Pancreas (tissue), 10 donors: Measurements from ENCODE around the gene BUB1. TPM values are rescaled to one million over a fixed set of nuclear protein-coding genes. Genes with fewer than 3 reads are reported as not detected.
"Not testable (repeated sequence)": the region's sequence is repeated elsewhere in the genome, so short reads cannot be mapped to it uniquely, and the experiment has no call there.

ENCODE experiments used
- ATAC-seq, 4 donors: fragments of 200-7000 bp; cut with Tn5 transposase; one replicate each; pipeline versions ENCODE4 v1.8.0 to v1.9.1; 2020; ENCODE audit warnings: mild to moderate bottlenecking in 4 of 4, moderate library complexity in 4 of 4
- DNase-seq, 6 donors: peaks; one replicate each; pipeline ENCODE4 v3.0.0-alpha.2; 2020
- FAIRE-seq: peaks from 2 replicates; lab custom pipeline; 2012; peaks lifted over from hg19 to GRCh38; lab: Jason Lieb, UNC
- H3K27ac ChIP-seq, 4 donors: fragments of 200-600 bp; sonication (generic); 1 replicate in 3 of 4; 2 replicates in 1 of 4; pipeline versions ENCODE4 v1.5.0 to v1.8.0; 2020
- H3K27me3 ChIP-seq, 4 donors: fragments of 200-600 bp; one replicate each; pipeline ENCODE4 v1.8.0; 2021
- H3K36me3 ChIP-seq, 3 donors: fragments of 200-600 bp; sonication (generic) in 1 of 3; one replicate each; pipeline versions ENCODE4 v1.5.0 to v1.8.0; 2020 to 2021
- H3K4me1 ChIP-seq, 3 donors: fragments of 200-600 bp; one replicate each; pipeline ENCODE4 v1.8.0; 2021
- H3K4me3 ChIP-seq, 4 donors: fragments of 200-600 bp; sonication (generic) in 2 of 4; one replicate each; pipeline versions ENCODE4 v1.5.0 to v1.8.0; 2020 to 2021
- H3K9me3 ChIP-seq, 4 donors: fragments of 200-600 bp; one replicate each; pipeline ENCODE4 v1.8.0; 2021
- CTCF ChIP-seq, 4 donors: fragments of 200-600 bp; sonication (generic) in 3 of 4; IDR thresholded peaks; one replicate each; pipeline versions ENCODE4 v1.5.0 to v1.8.0; 2021; ENCODE audit warnings: antibody characterized with exemption in 4 of 4
- WGBS, 2 donors: extraction: QIAGEN DNeasy Blood & Tissue Kit; methylation state at CpG; one replicate each; pipeline ENCODE4 v1.1.7; 2013; 5-methylcytosine and 5-hydroxymethylcytosine counted together
- intact Hi-C, 3 donors: fragments of 100-400 bp; cut with DNase I; formaldehyde crosslinking; loops; one replicate each; pipeline versions ENCODE4 v1.11.1 to v1.14.2; 2022
- polyA plus RNA-seq, 2 donors: library from polyadenylated mRNA; stranded (reverse); fragments of 200-250 nt; gene quantifications; one replicate each; pipeline ENCODE4 v1.2.3, GENCODE V29; 2013
- total RNA-seq, 6 donors: library from RNA; stranded (reverse); fragmentation: NEBNext Ultra II Directional in 4 of 6; extraction: Animal tissue kit (Norgen Biotek cat#: 25700) in 4 of 6; gene quantifications; one replicate each; pipeline versions ENCODE4 v1.2.1 to v1.2.4, GENCODE V29; 2021 to 2023
- donor health status: healthy with polysubstance abuse.
- donor health status: DM: no; HTN: no; CAD: no; lungs with moderate emphysema.
- donor health status: DM: no; HTN: no; CAD: no.
- donor health status: control.
- donor health status: control.
- donor health status: Bipolar disorder and iron deficiency.
- donor health status: DM: yes; HTN: yes; CAD: no.
- donor health status: DM: no; HTN: no; CAD: no.
- donor health status: DM: no; HTN: no; CAD: no.
- donor health status: DM: yes; HTN: yes; CAD: no.

Gene BUB1
- total and polyA plus RNA-seq, 8 donors = 0.04 to 1.4 (median 0.17) TPM; not detected in 1

GRCh38 chr2:110638004-110638403, 39.9 kb downstream of the BUB1 start:
- ATAC-seq (no peak), FAIRE-seq (no peak)

GRCh38 chr2:110637093-110637492, 40.8 kb downstream of the BUB1 start:
- 70 to 79% methylated on average over 1 of the region's 1 CpG for WGBS, 2 donors
- H3K4me3 ChIP-seq = no peak overlapping the region
- intact Hi-C loops = no loop called here
- H3K4me1 ChIP-seq = no peaks in the 10 kb centered on the region
- no peak overlapping the region for H3K27ac ChIP-seq
- H3K27me3 ChIP-seq = no peaks in the 10 kb centered on the region
- no peaks in the 10 kb centered on the region for H3K9me3 ChIP-seq
- DNase-seq = no peak
- TF ChIP-seq CTCF (IDR thresholded peaks at IDR 0.05) = no peak
- no peak for FAIRE-seq
- no peaks in the 10 kb centered on the region for H3K36me3 ChIP-seq
- no peak for ATAC-seq

More at GRCh38 chr2:110638004-110638403, 39.9 kb downstream of the BUB1 start:
- DNase-seq = no peak
- 95 to 100% methylated on average over 1 of the region's 1 CpG for WGBS, 2 donors
- Histone ChIP-seq H3K4me3 (no peak overlapping the region), H3K36me3 (no peaks in the 10 kb centered on the region), H3K4me1 (no peaks in the 10 kb centered on the region), H3K27me3 (no peaks in the 10 kb centered on the region), H3K27ac (no peak overlapping the region), H3K9me3 (no peaks in the 10 kb centered on the region)
- no peak for TF ChIP-seq CTCF (IDR thresholded peaks at IDR 0.05)
- intact Hi-C loops = no loop called here

GRCh38 chr2:110635949-110636628, 41.8 kb downstream of the BUB1 start:
- H3K27ac ChIP-seq, intact Hi-C loops, FAIRE-seq, DNase-seq, H3K9me3 ChIP-seq, H3K4me1 ChIP-seq, H3K36me3 ChIP-seq, H3K27me3 ChIP-seq, ATAC-seq, H3K4me3 ChIP-seq: not testable (repeated sequence)
- WGBS, 2 donors = 85 to 100% methylated on average over 3 of the region's 4 CpGs

- FAIRE-seq, intact Hi-C loops: not testable (repeated sequence)
These were observed 50.5 kb downstream of the BUB1 start for GRCh38 chr2:110627348-110627747.

GRCh38 chr2:110619326-110619939, 58.4 kb downstream of the BUB1 start:
- H3K4me1 ChIP-seq, DNase-seq, intact Hi-C loops, FAIRE-seq, ATAC-seq, H3K4me3 ChIP-seq, H3K27me3 ChIP-seq, H3K27ac ChIP-seq, H3K36me3 ChIP-seq, H3K9me3 ChIP-seq: not testable (repeated sequence)
- WGBS, 2 donors = 73% methylated on average over 1 of the region's 9 CpGs

More at GRCh38 chr2:110627348-110627747, 50.5 kb downstream of the BUB1 start:
- 96 to 100% methylated on average over 1 of the region's 1 CpG for WGBS, 2 donors
- DNase-seq, H3K4me3 ChIP-seq, H3K4me1 ChIP-seq, H3K9me3 ChIP-seq, ATAC-seq, H3K27me3 ChIP-seq, H3K36me3 ChIP-seq, H3K27ac ChIP-seq: not testable (repeated sequence)

- H3K27ac ChIP-seq, ATAC-seq, H3K9me3 ChIP-seq, H3K36me3 ChIP-seq, FAIRE-seq, H3K27me3 ChIP-seq, DNase-seq, intact Hi-C loops, H3K4me1 ChIP-seq, H3K4me3 ChIP-seq: not testable (repeated sequence)
- no CpG with 5 or more reads among the region's 1 CpG for WGBS, 2 donors
These were observed 63.9 kb downstream of the BUB1 start for GRCh38 chr2:110613927-110614326.

- H3K36me3 ChIP-seq, H3K27me3 ChIP-seq, intact Hi-C loops, FAIRE-seq, H3K9me3 ChIP-seq, H3K4me1 ChIP-seq, H3K27ac ChIP-seq: not testable (repeated sequence)
- WGBS, 2 donors = 0 to 1% methylated on average over 24 to 46 of the region's 94 CpGs
- DNase-seq (peak in 2 of 6 donors; percentile 18 to 59), ATAC-seq (peak; percentile 43 to 87 (median 64))
- H3K4me3 ChIP-seq = peak overlapping the region in 1 of 4 donors; percentile 17
These were observed 67.1 kb downstream of the BUB1 start for GRCh38 chr2:110610613-110611250.

- peak; percentile 17 to 61 (median 57) for ATAC-seq
These were observed 67.8 kb downstream of the BUB1 start for GRCh38 chr2:110609843-110610612.

GRCh38 chr2:110608788-110609502, 68.9 kb downstream of the BUB1 start:
- peak; percentile 65 for FAIRE-seq
- intact Hi-C loops, H3K4me3 ChIP-seq, H3K4me1 ChIP-seq, H3K9me3 ChIP-seq, H3K27ac ChIP-seq, H3K27me3 ChIP-seq, ATAC-seq, DNase-seq, H3K36me3 ChIP-seq: not testable (repeated sequence)
- WGBS, 2 donors = no CpG with 5 or more reads among the region's 8 CpGs

More at GRCh38 chr2:110609843-110610612, 67.8 kb downstream of the BUB1 start:
- H3K4me3 ChIP-seq, H3K27me3 ChIP-seq, H3K36me3 ChIP-seq, intact Hi-C loops, FAIRE-seq, H3K27ac ChIP-seq, H3K4me1 ChIP-seq, H3K9me3 ChIP-seq: not testable (repeated sequence)
- DNase-seq = peak in 1 of 6 donors; percentile 21
- WGBS, 2 donors = 2 to 18% methylated on average over 10 to 20 of the region's 45 CpGs
